ENCODE measurements around the gene GLG1.

DNA sequence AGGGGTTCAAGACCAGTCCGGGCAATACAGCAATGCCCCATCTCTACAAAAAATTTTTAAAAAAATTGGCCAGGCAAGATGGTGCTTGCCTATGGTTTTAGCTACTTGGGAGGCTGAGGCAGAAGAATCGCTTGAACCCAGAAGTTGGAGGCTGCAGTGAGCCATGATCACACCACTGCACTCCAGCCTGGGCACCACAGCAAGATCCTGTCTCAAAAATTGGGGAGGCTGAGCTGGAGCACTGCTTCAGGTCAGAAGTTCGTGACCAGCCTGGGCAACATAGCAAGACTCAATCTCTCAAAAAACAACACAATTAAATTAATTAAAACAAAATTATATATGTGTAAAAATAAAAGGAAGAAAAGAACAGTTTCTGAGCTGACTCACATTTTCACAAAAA lies 110.9 kb downstream of the GLG1 start:
- TF ChIP-seq POLR2AphosphoS5 (IDR thresholded peaks at IDR 0.05; ENCODE audit: low read depth, low read length) = no peak
- no peak for TF ChIP-seq EZH2 (IDR thresholded peaks at IDR 0.05)
- no peak for TF ChIP-seq JUND (IDR thresholded peaks at IDR 0.05)
- TF ChIP-seq, protein P1, sequence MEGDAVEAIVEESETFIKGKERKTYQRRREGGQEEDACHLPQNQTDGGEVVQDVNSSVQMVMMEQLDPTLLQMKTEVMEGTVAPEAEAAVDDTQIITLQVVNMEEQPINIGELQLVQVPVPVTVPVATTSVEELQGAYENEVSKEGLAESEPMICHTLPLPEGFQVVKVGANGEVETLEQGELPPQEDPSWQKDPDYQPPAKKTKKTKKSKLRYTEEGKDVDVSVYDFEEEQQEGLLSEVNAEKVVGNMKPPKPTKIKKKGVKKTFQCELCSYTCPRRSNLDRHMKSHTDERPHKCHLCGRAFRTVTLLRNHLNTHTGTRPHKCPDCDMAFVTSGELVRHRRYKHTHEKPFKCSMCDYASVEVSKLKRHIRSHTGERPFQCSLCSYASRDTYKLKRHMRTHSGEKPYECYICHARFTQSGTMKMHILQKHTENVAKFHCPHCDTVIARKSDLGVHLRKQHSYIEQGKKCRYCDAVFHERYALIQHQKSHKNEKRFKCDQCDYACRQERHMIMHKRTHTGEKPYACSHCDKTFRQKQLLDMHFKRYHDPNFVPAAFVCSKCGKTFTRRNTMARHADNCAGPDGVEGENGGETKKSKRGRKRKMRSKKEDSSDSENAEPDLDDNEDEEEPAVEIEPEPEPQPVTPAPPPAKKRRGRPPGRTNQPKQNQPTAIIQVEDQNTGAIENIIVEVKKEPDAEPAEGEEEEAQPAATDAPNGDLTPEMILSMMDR (IDR thresholded peaks at IDR 0.05 in 2 of 3, conservative IDR thresholded peaks at IDR 0.05 in 1 of 3; ENCODE audit: borderline replicate concordance in 1 of 3, insufficient read depth in 1 of 3, low read depth in 2 of 3, low read length in 2 of 3) = no peak
- no peak for TF ChIP-seq SP1 (IDR thresholded peaks at IDR 0.05; ENCODE audit: low read depth)
- no peak for TF ChIP-seq CEBPB (IDR thresholded peaks at IDR 0.05; ENCODE audit: low read depth)
- TF ChIP-seq, protein P2, sequence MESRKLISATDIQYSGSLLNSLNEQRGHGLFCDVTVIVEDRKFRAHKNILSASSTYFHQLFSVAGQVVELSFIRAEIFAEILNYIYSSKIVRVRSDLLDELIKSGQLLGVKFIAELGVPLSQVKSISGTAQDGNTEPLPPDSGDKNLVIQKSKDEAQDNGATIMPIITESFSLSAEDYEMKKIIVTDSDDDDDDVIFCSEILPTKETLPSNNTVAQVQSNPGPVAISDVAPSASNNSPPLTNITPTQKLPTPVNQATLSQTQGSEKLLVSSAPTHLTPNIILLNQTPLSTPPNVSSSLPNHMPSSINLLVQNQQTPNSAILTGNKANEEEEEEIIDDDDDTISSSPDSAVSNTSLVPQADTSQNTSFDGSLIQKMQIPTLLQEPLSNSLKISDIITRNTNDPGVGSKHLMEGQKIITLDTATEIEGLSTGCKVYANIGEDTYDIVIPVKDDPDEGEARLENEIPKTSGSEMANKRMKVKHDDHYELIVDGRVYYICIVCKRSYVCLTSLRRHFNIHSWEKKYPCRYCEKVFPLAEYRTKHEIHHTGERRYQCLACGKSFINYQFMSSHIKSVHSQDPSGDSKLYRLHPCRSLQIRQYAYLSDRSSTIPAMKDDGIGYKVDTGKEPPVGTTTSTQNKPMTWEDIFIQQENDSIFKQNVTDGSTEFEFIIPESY (IDR thresholded peaks at IDR 0.05; ENCODE audit: extremely low read depth, insufficient replicate concordance, low read length) = no peak
- no peak for TF ChIP-seq EZH2phosphoT487 (IDR thresholded peaks at IDR 0.05; ENCODE audit: borderline replicate concordance)
- TF ChIP-seq POLR2A (IDR thresholded peaks at IDR 0.05; ENCODE audit: borderline replicate concordance, extremely low read depth, insufficient read depth, insufficient read length) = no peak
- TF ChIP-seq EGR1 (IDR thresholded peaks at IDR 0.05; ENCODE audit: low read depth) = no peak
